Upper lobe of left lung (tissue), 4 donors: ENCODE data around the gene SARS1.

Experiments
- CTCF ChIP-seq, 6 experiments: fragments of 450-650 bp in 4 of 6; fragments of 200-600 bp in 2 of 6; sonication (generic) in 2 of 6; IDR thresholded peaks; one replicate each; pipeline ENCODE4 v1.5.1; 2016 to 2019; ENCODE audit warnings: antibody characterized with exemption in 6 of 6
- EP300 ChIP-seq, 4 donors: sonication (generic); formaldehyde crosslinking; IDR thresholded peaks; one replicate each; pipeline ENCODE4 v1.5.1; 2017; ENCODE audit warnings: antibody characterized with exemption in 4 of 4, control low read depth in 2 of 4
- POLR2A ChIP-seq, 4 donors: fragments of 450-650 bp; IDR thresholded peaks; one replicate each; pipeline ENCODE4 v1.5.1; 2016 to 2017; ENCODE audit warnings: antibody characterized with exemption in 4 of 4, mild to moderate bottlenecking in 2 of 4
- POLR2AphosphoS5 ChIP-seq, 2 donors: sonication (generic); formaldehyde crosslinking; IDR thresholded peaks; one replicate each; pipeline ENCODE4 v1.5.1; 2017; ENCODE audit warnings: antibody characterized with exemption in 2 of 2

- TF ChIP-seq CTCF (IDR thresholded peaks at IDR 0.05) (no peak), POLR2A (IDR thresholded peaks at IDR 0.05) (no peak), POLR2AphosphoS5 (IDR thresholded peaks at IDR 0.05) (no peak), EP300 (IDR thresholded peaks at IDR 0.05) (no peak)
These were observed 26.7 kb downstream of the SARS1 start for GRCh38 chr1:109240158-109241152.
